CD4-positive, alpha-beta T cell (primary cell): ENCODE results near the gene TMEM213. TPM values are rescaled to one million over a fixed set of nuclear protein-coding genes. Genes with fewer than 3 reads are reported as not detected.

Experiments used
- ATAC-seq: fragments of 200-7000 bp; cut with Tn5 transposase; one replicate; pipeline ENCODE4 v1.10.0; 2022; ENCODE audit warnings: mild to moderate bottlenecking; ENCODE audit not compliant: poor library complexity
- CTCF ChIA-PET: fragments of 350-600 bp; sonication (Branson Sonifier 250); formaldehyde crosslinking; loops from one replicate; lab custom pipeline; 2021; ENCODE audit warnings: antibody characterized with exemption, inconsistent platforms; lab: Charles Lee
- POLR2A ChIA-PET: fragments of 350-600 bp; sonication (Branson Sonifier 250); formaldehyde crosslinking; loops from one replicate; lab custom pipeline; 2021; ENCODE audit warnings: antibody characterized with exemption, inconsistent platforms; lab: Charles Lee
- DNase-seq, 14 experiments: peaks; one replicate each; pipeline ENCODE4 v3.0.0-alpha.2; 2013 to 2020; ENCODE audit warnings: mixed read lengths in 2 of 14
- H3K27ac ChIP-seq, 2 donors: one replicate each; pipeline versions ENCODE4 v1.5.1 to v1.7.0; 2013; ENCODE audit warnings: low read length in 2 of 2, low read depth in 1 of 2, mild to moderate bottlenecking in 1 of 2
- H3K27me3 ChIP-seq, 2 experiments: 1 replicate in 1 of 2; 2 replicates in 1 of 2; pipeline versions ENCODE4 v1.6.1 to v1.7.0; 2013; ENCODE audit warnings: low read length in 2 of 2, control low read depth in 1 of 2, mild to moderate bottlenecking in 1 of 2, moderate library complexity in 1 of 2; ENCODE audit not compliant: insufficient read depth in 2 of 2, control insufficient read depth in 1 of 2
- H3K36me3 ChIP-seq: one replicate; pipeline ENCODE4 v1.6.1; 2013; ENCODE audit warnings: low read length, control low read depth; ENCODE audit not compliant: insufficient read depth
- H3K4me1 ChIP-seq: one replicate; pipeline ENCODE4 v1.6.1; 2013; ENCODE audit warnings: low read length, control low read depth; ENCODE audit not compliant: insufficient read depth
- H3K4me3 ChIP-seq: one replicate; pipeline ENCODE4 v1.5.1; 2013; ENCODE audit warnings: mild to moderate bottlenecking, low read length, moderate library complexity
- H3K9me3 ChIP-seq, 2 experiments: 1 replicate in 1 of 2; 2 replicates in 1 of 2; pipeline versions ENCODE4 v1.6.1 to v1.7.0; 2013; ENCODE audit warnings: low read length in 2 of 2, mild to moderate bottlenecking in 2 of 2, control low read depth in 1 of 2, moderate library complexity in 1 of 2; ENCODE audit not compliant: control insufficient read depth in 1 of 2, insufficient read depth in 1 of 2
- H3K27ac Mint-ChIP-seq: one replicate; pipeline ENCODE4 v1.8.0; 2020; ENCODE audit warnings: mixed read lengths
- H3K27me3 Mint-ChIP-seq: one replicate; pipeline ENCODE4 v1.8.0; 2021; ENCODE audit warnings: mixed read lengths
- H3K36me3 Mint-ChIP-seq: one replicate; pipeline ENCODE4 v1.8.0; 2021; ENCODE audit warnings: low read depth, mixed read lengths
- H3K4me1 Mint-ChIP-seq: one replicate; pipeline ENCODE4 v1.8.0; 2021; ENCODE audit warnings: low read depth, mixed read lengths
- H3K4me3 Mint-ChIP-seq: one replicate; pipeline ENCODE4 v1.8.0; 2020; ENCODE audit warnings: mild to moderate bottlenecking, mixed read lengths
- H3K9me3 Mint-ChIP-seq: one replicate; pipeline ENCODE4 v1.8.0; 2020; ENCODE audit warnings: mixed read lengths
- intact Hi-C, 2 experiments: fragments of 100-400 bp; cut with DNase I in 1 of 2; cut with micrococcal nuclease in 1 of 2; formaldehyde crosslinking; loops; one replicate each; pipeline versions ENCODE4 v1.15.1 to v1.9.0; 2023 to 2025; cut with DNase I, micrococcal nuclease
- total RNA-seq, 174 experiments: library from RNA in 2 of 174; stranded (reverse) in 2 of 174; gene quantifications; one replicate each; pipeline ENCODE4 v1.2.3 and lab custom pipeline; 2021 to 2026
- TF ChIP-seq, protein P1 (sequence below): fragments of 200-600 bp; IDR thresholded peaks from one replicate; pipeline ENCODE4 v1.8.0; 2022; ENCODE audit warnings: antibody characterized with exemption, mild to moderate bottlenecking

The TMEM213 gene
- total RNA-seq, 2 experiments from 2014 or later, result not detected

DNA sequence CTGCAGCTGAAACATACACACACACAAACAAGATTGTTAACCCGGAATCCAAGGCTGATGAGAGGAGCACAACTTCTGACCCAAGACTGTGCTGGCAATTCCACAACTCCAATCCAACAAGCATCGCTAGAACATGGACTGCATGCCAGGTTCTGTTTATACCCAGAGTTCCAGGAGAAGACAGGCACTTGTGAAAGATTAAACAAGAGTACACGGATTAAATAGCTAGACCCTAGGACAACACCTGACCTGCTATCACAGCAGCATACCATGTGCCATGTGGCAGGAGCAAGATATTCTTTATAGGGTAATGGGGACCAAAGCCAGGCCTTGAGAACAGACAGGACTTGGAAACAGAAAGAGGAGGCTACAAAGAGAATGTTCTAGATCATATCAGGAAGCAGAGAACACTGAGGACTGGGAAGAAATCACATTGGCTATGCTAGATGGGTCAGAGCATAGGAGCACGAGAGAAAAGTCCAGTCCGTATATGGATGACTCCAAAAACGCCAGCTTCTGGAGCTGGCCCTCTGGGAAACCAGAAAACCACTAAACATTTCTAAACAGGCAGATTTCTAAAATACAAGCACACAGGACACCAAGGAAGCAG is 83.9 kb downstream of the TMEM213 start:
- Histone ChIP-seq H3K27me3 (no peaks in the 10 kb centered on the region), H3K4me1 (peaks cover 12% of the 10 kb centered on the region), H3K4me3 (no peak overlapping the region), H3K36me3 (no peaks in the 10 kb centered on the region), H3K27ac (no peak overlapping the region), H3K9me3 (no peaks in the 10 kb centered on the region)
- H3K36me3 Mint-ChIP-seq, result no peaks in the 10 kb centered on the region
- CTCF ChIA-PET, result no interaction called here
- TF ChIP-seq, protein P1, sequence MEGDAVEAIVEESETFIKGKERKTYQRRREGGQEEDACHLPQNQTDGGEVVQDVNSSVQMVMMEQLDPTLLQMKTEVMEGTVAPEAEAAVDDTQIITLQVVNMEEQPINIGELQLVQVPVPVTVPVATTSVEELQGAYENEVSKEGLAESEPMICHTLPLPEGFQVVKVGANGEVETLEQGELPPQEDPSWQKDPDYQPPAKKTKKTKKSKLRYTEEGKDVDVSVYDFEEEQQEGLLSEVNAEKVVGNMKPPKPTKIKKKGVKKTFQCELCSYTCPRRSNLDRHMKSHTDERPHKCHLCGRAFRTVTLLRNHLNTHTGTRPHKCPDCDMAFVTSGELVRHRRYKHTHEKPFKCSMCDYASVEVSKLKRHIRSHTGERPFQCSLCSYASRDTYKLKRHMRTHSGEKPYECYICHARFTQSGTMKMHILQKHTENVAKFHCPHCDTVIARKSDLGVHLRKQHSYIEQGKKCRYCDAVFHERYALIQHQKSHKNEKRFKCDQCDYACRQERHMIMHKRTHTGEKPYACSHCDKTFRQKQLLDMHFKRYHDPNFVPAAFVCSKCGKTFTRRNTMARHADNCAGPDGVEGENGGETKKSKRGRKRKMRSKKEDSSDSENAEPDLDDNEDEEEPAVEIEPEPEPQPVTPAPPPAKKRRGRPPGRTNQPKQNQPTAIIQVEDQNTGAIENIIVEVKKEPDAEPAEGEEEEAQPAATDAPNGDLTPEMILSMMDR, result no peak
- DNase-seq, result no peak
- no peaks in the 10 kb centered on the region for H3K9me3 Mint-ChIP-seq
- peaks cover 12% of the 10 kb centered on the region for H3K4me1 Mint-ChIP-seq
- no peak for ATAC-seq
- no peak overlapping the region for H3K4me3 Mint-ChIP-seq
- H3K27ac Mint-ChIP-seq, result no peak overlapping the region
- no peaks in the 10 kb centered on the region for H3K27me3 Mint-ChIP-seq
- intact Hi-C loops, result loop anchor here in 1 of 2 experiments (5.0 to 10.0 kb wide), 2 partner anchors 129 to 133 kb away; no protein-coding TSS in a partner anchor
- POLR2A ChIA-PET, result interaction anchor here (1.0 kb wide), 1 partner anchor 15 kb away, joined by 3 read pairs; no protein-coding TSS in a partner anchor

DNA sequence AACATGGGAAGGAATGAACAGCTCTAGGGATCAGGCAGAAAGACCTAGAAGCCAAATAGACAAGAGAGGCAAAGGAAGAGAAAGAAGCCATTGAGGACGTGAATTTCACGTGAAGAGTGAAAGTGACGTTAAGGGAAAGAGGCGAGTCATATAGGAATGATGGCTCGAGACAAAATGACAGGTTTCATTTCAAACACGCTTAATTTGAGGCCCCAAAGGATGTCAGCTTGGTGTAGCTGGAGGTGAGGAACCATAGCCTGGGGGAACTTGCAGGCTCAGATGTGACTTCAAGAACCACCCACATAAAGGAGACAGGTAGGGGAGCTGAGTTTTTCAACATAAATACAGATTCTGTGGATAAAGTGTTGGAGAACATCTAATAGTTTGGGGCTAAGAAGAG is 84.5 kb downstream of the TMEM213 start:
- DNase-seq (no peak), ATAC-seq (no peak)
- H3K27me3 Mint-ChIP-seq, result no peaks in the 10 kb centered on the region
- TF ChIP-seq, protein P1, result no peak
- ChIA-PET POLR2A (interaction anchor here (1.0 kb wide), 1 partner anchor 14 kb away, joined by 3 read pairs; no protein-coding TSS in a partner anchor), CTCF (no interaction called here)
- Histone ChIP-seq H3K36me3 (no peaks in the 10 kb centered on the region), H3K4me1 (peaks cover 16% of the 10 kb centered on the region), H3K27me3 (no peaks in the 10 kb centered on the region), H3K4me3 (no peak overlapping the region), H3K27ac (no peak overlapping the region), H3K9me3 (no peaks in the 10 kb centered on the region)
- H3K4me1 Mint-ChIP-seq, result peaks cover 14% of the 10 kb centered on the region
- no peak overlapping the region for H3K4me3 Mint-ChIP-seq
- H3K36me3 Mint-ChIP-seq, result no peaks in the 10 kb centered on the region
- no peak overlapping the region for H3K27ac Mint-ChIP-seq
- H3K9me3 Mint-ChIP-seq, result no peaks in the 10 kb centered on the region
- intact Hi-C loops, result loop anchor here in 1 of 2 experiments (5.0 to 10.0 kb wide), 2 partner anchors 130 to 133 kb away; no protein-coding TSS in a partner anchor

DNA sequence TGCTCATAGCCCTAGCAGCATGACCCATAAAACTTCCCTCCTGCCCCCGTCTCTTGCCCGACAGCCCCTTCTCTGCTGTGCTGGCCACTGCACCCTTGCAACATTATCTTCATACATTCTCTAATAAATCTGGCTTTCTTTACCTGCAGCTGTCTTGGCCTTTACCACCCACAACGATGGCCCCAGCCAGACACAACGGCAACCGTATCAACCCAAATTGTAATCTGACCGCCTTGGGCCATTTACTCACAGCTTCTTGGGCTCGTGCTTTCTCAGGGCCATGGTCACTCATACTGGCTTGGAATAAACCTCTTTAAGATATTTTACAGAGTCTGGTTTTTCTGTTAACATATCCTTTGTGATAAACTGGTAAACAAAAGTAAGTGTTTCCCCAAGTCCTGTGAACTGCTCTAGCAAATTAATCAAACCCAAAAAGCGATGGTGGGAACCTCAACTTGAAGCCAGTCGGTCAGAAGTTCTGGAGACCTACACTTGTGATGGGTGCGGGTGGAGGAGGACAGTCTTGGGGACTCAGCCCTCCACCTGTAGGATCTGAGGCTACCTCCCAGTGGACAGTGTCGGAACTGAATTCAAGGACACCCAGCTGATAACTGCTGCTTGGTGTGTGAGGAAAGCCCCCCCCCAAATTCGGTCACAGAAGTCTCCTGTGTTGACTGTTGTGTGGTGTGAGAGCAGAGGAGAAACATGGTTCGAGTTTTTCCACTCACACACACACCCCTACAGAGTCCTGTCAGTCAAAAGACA is 87.8 kb downstream of the TMEM213 start:
- H3K9me3 ChIP-seq, result no peaks in the 10 kb centered on the region
- H3K27me3 ChIP-seq, result no peaks in the 10 kb centered on the region
- no peak overlapping the region for H3K4me3 ChIP-seq
- no peaks in the 10 kb centered on the region for H3K36me3 Mint-ChIP-seq
- intact Hi-C loops, result loop anchor here (1.0 to 10.0 kb wide), 8 partner anchors 18 to 242 kb away; partner anchors contain the start of gene KIAA1549 (in 1 of the 2)
- peaks cover 16% of the 10 kb centered on the region for H3K4me1 ChIP-seq
- ATAC-seq, result no peak
- H3K36me3 ChIP-seq, result no peaks in the 10 kb centered on the region
- no peak overlapping the region for H3K27ac Mint-ChIP-seq
- no peak overlapping the region for H3K4me3 Mint-ChIP-seq
- POLR2A ChIA-PET, result interaction anchor here (0.8 to 2.5 kb wide), 14 partner anchors 8 to 882 kb away, joined by 3 to 19 read pairs (median 6); a partner anchor contains a TSS
- no peaks in the 10 kb centered on the region for H3K9me3 Mint-ChIP-seq
- DNase-seq, result no peak
- CTCF ChIA-PET, result interaction anchor here (1.1 to 2.2 kb wide), 17 partner anchors 10 to 190 kb away, joined by 3 to 29 read pairs (median 4); partner anchors contain the start of gene KIAA1549
- H3K4me1 Mint-ChIP-seq, result peaks cover 20% of the 10 kb centered on the region
- H3K27me3 Mint-ChIP-seq, result no peaks in the 10 kb centered on the region
- no peak overlapping the region for H3K27ac ChIP-seq
- TF ChIP-seq, protein P1, result no peak
